Neural cell (in vitro differentiated cells): ENCODE data around the gene U2SURP. TPM values are rescaled to one million over a fixed set of nuclear protein-coding genes. Genes with fewer than 3 reads are reported as not detected.

Experiments
- H2AFZ ChIP-seq: fragments of 200-600, 300-800 bp; sonication (generic), shearing (Covaris generic); 2 replicates; pipeline ENCODE4 v1.6.0; 2014; ENCODE audit warnings: low read depth, mild to moderate bottlenecking, antibody characterized with exemption, low read length, moderate library complexity
- H3F3A ChIP-seq: fragments of 200-600 bp; shearing (Covaris generic); 2 replicates; pipeline ENCODE4 v1.6.1; 2016; ENCODE audit warnings: mild to moderate bottlenecking, moderate library complexity, mixed read lengths, antibody characterized with exemption, low read length; ENCODE audit not compliant: insufficient read depth, poor library complexity, severe bottlenecking
- H3K27ac ChIP-seq: fragments of 200-600, 300-800 bp; sonication (generic), shearing (Covaris generic); 2 replicates; pipeline ENCODE4 v1.5.1; 2014; ENCODE audit warnings: mild to moderate bottlenecking, low read length, moderate library complexity
- H3K27me3 ChIP-seq: fragments of 300-800, 200-600 bp; sonication (generic), shearing (Covaris generic); 2 replicates; pipeline ENCODE4 v1.6.0; 2014; ENCODE audit warnings: mild to moderate bottlenecking, low read depth, low read length, moderate library complexity; ENCODE audit not compliant: insufficient read depth
- H3K36me3 ChIP-seq: fragments of 300-800, 200-600 bp; sonication (generic), shearing (Covaris generic); 2 replicates; pipeline ENCODE4 v1.5.1; 2014; ENCODE audit warnings: mild to moderate bottlenecking, antibody characterized with exemption, low read length, moderate library complexity; ENCODE audit not compliant: insufficient read depth
- H3K4me2 ChIP-seq: fragments of 300-800, 200-600 bp; sonication (generic), shearing (Covaris generic); 2 replicates; pipeline ENCODE4 v1.6.0; 2014; ENCODE audit warnings: mild to moderate bottlenecking, low read length
- H3K4me3 ChIP-seq: fragments of 300-800, 200-600 bp; sonication (generic), shearing (Covaris generic); 2 replicates; pipeline ENCODE4 v1.5.1; 2014; ENCODE audit warnings: mild to moderate bottlenecking, low read length, moderate library complexity
- H3K79me2 ChIP-seq: fragments of 200-600 bp; shearing (Covaris generic); replicated peaks from 2 replicates; pipeline ENCODE4 v1.6.0; 2014; ENCODE audit warnings: mild to moderate bottlenecking, low read length, moderate library complexity; ENCODE audit not compliant: insufficient read depth
- H3K9ac ChIP-seq: fragments of 300-800, 200-600 bp; sonication (generic), shearing (Covaris generic); 2 replicates; pipeline ENCODE4 v1.6.1; 2016; ENCODE audit warnings: mild to moderate bottlenecking, low read length, mixed read lengths
- H3K9me2 ChIP-seq: fragments of 200-600 bp; shearing (Covaris generic); 2 replicates; pipeline ENCODE4 v1.6.1; 2016; ENCODE audit warnings: mild to moderate bottlenecking, low read length, mixed read lengths; ENCODE audit not compliant: insufficient read depth
- H3K9me3 ChIP-seq: fragments of 200-600, 300-800 bp; sonication (generic), shearing (Covaris generic); 2 replicates; pipeline ENCODE4 v1.6.1; 2016; ENCODE audit warnings: mild to moderate bottlenecking, mixed run types, low read length, moderate library complexity, mixed read lengths
- H4K20me1 ChIP-seq: fragments of 200-600 bp; shearing (Covaris generic); 2 replicates; pipeline ENCODE4 v1.6.1; 2016; ENCODE audit warnings: mild to moderate bottlenecking, mixed run types; ENCODE audit not compliant: insufficient read depth
- CTCF ChIP-seq: fragments of 450-650 bp; IDR thresholded peaks from 2 replicates; pipeline ENCODE4 v1.5.1; 2014; ENCODE audit warnings: antibody characterized with exemption, mild to moderate bottlenecking, moderate library complexity; ENCODE audit not compliant: poor library complexity, severe bottlenecking
- EP300 ChIP-seq: fragments of 450-650 bp; conservative IDR thresholded peaks from 2 replicates; pipeline ENCODE4 v1.6.1; 2014; ENCODE audit warnings: antibody characterized with exemption, mild to moderate bottlenecking, moderate library complexity; ENCODE audit not compliant: poor library complexity, severe bottlenecking
- EZH2 ChIP-seq: fragments of 200-600, 300-800 bp; shearing (Covaris generic), sonication (generic); IDR thresholded peaks from 2 replicates; pipeline ENCODE4 v1.6.1; 2014; ENCODE audit warnings: antibody characterized with exemption, low read length, borderline replicate concordance, mild to moderate bottlenecking; ENCODE audit not compliant: insufficient read depth, poor library complexity, severe bottlenecking
- MXI1 ChIP-seq: fragments of 450-650 bp; conservative IDR thresholded peaks from 2 replicates; pipeline ENCODE4 v1.6.1; 2014; ENCODE audit warnings: antibody characterized with exemption, mild to moderate bottlenecking; ENCODE audit not compliant: poor library complexity, severe bottlenecking
- POLR2AphosphoS5 ChIP-seq: IDR thresholded peaks from 2 replicates; pipeline ENCODE4 v1.6.1; 2012
- RAD21 ChIP-seq: fragments of 450-650 bp; conservative IDR thresholded peaks from 2 replicates; pipeline ENCODE4 v1.6.1; 2014; ENCODE audit warnings: antibody characterized with exemption, mild to moderate bottlenecking, moderate library complexity
- REST ChIP-seq: IDR thresholded peaks from 2 replicates; pipeline ENCODE4 v1.6.1; 2012; ENCODE audit warnings: borderline replicate concordance
- SMC3 ChIP-seq: fragments of 450-650 bp; conservative IDR thresholded peaks from 2 replicates; pipeline ENCODE4 v1.6.1; 2014; ENCODE audit warnings: antibody characterized with exemption, mild to moderate bottlenecking, moderate library complexity; ENCODE audit not compliant: poor library complexity
- TAF1 ChIP-seq: IDR thresholded peaks from 2 replicates; pipeline ENCODE4 v1.6.1; 2012; ENCODE audit warnings: low read depth
- polyA plus RNA-seq: library from polyadenylated mRNA; depleted of rRNA; stranded (reverse); fragments of >200 nt; gene quantifications from 2 replicates; pipeline ENCODE4 v1.2.3, GENCODE V29; 2014

U2SURP gene
- polyA plus RNA-seq, 1 donor from 2014 or later: 159 TPM

- Histone ChIP-seq H2AFZ (no peak overlapping the region), H3F3A (no peaks in the 10 kb centered on the region), H3K9me2 (no peaks in the 10 kb centered on the region), H4K20me1 (no peaks in the 10 kb centered on the region), H3K79me2 (no peaks in the 10 kb centered on the region), H3K4me3 (no peak overlapping the region), H3K9ac (no peak overlapping the region), H3K36me3 (no peaks in the 10 kb centered on the region), H3K9me3 (no peaks in the 10 kb centered on the region), H3K27me3 (no peaks in the 10 kb centered on the region), H3K4me2 (no peak overlapping the region), H3K27ac (no peak overlapping the region)
- TF ChIP-seq CTCF (no peak), EP300 (no peak), POLR2AphosphoS5 (no peak), MXI1 (no peak), TAF1 (no peak), REST (no peak), SMC3 (no peak), EZH2 (no peak), RAD21 (no peak)
These were observed 97.8 kb downstream of the U2SURP start for GRCh38 chr3:143099210-143099609.

GRCh38 chr3:143099690-143100089 lies 98.3 kb downstream of the U2SURP start:
- Histone ChIP-seq H3K4me2 (no peak overlapping the region), H3K79me2 (no peaks in the 10 kb centered on the region), H3K36me3 (no peaks in the 10 kb centered on the region), H3K9me2 (no peaks in the 10 kb centered on the region), H2AFZ (no peak overlapping the region), H3K4me3 (no peak overlapping the region), H3F3A (no peaks in the 10 kb centered on the region), H4K20me1 (no peaks in the 10 kb centered on the region), H3K9me3 (no peaks in the 10 kb centered on the region), H3K9ac (no peak overlapping the region), H3K27ac (no peak overlapping the region), H3K27me3 (no peaks in the 10 kb centered on the region)
- TF ChIP-seq EP300: no peak
- no peak for TF ChIP-seq SMC3
- no peak for TF ChIP-seq MXI1
- TF ChIP-seq RAD21: no peak
- no peak for TF ChIP-seq EZH2
- no peak for TF ChIP-seq REST
- no peak for TF ChIP-seq TAF1
- TF ChIP-seq CTCF: no peak
- TF ChIP-seq POLR2AphosphoS5: no peak
